HepG2 (cell line): ENCODE data around the gene KRTAP5-6. TPM values are rescaled to one million over a fixed set of nuclear protein-coding genes. Genes with fewer than 3 reads are reported as not detected.
A peak's percentile ranks its signal among the peaks of the same experiment; 100 is the strongest.

ENCODE experiments used
- BHLHE40 ChIP-seq: IDR thresholded peaks from 2 replicates; pipeline ENCODE4 v1.6.1; 2011; ENCODE audit warnings: low read length, improper control_type of control experiment
- ETV5 ChIP-seq: IDR thresholded peaks from 2 replicates; pipeline ENCODE4 v1.6.1; 2018; ENCODE audit warnings: missing biosample characterization, missing genetic modification reagents, inconsistent platforms, borderline replicate concordance
- HNRNPL ChIP-seq: fragments of 200-400 bp; formaldehyde crosslinking; IDR thresholded peaks from 2 replicates; pipeline ENCODE4 v1.6.1; 2017; ENCODE audit warnings: mild to moderate bottlenecking, low read depth, low read length
- MLLT10 ChIP-seq: sonication (generic); formaldehyde crosslinking; IDR thresholded peaks from 2 replicates; pipeline ENCODE4 v1.4.0; 2020; ENCODE audit warnings: missing genetic modification reagents
- NFE2L2 ChIP-seq: fragments of 150-350 bp; IDR thresholded peaks from 2 replicates; pipeline ENCODE4 v1.6.1; 2014; ENCODE audit warnings: low read length
- WIZ ChIP-seq: sonication (generic); formaldehyde crosslinking; IDR thresholded peaks from 2 replicates; pipeline ENCODE4 v1.5.1; 2020; ENCODE audit warnings: mild to moderate bottlenecking, missing genetic modification reagents
- ZBTB21 ChIP-seq: sonication (generic); formaldehyde crosslinking; IDR thresholded peaks from 2 replicates; pipeline ENCODE4 v1.4.0; 2020; ENCODE audit warnings: missing genetic modification reagents
- ZFX ChIP-seq: sonication (generic); formaldehyde crosslinking; IDR thresholded peaks from 2 replicates; pipeline ENCODE4 v1.4.0; 2020; ENCODE audit warnings: mild to moderate bottlenecking, low read depth, missing genetic modification reagents, moderate library complexity
- ZMYM3 ChIP-seq: sonication (generic); formaldehyde crosslinking; IDR thresholded peaks from 2 replicates; pipeline ENCODE4 v1.5.1; 2020; ENCODE audit warnings: mild to moderate bottlenecking, missing genetic modification reagents
- ZNF446 ChIP-seq: sonication (generic); formaldehyde crosslinking; IDR thresholded peaks from 2 replicates; pipeline ENCODE4 v1.5.0; 2020; ENCODE audit warnings: mild to moderate bottlenecking, missing genetic modification reagents
- ZNF792 ChIP-seq: IDR thresholded peaks from 2 replicates; pipeline ENCODE4 v1.6.1; 2016
- ZNF883 ChIP-seq: sonication (generic); formaldehyde crosslinking; IDR thresholded peaks from 2 replicates; pipeline ENCODE4 v1.5.1; 2020; ENCODE audit warnings: mild to moderate bottlenecking, missing genetic modification reagents; ENCODE audit errors: not compliant biosample characterization
- polyA plus RNA-seq, 8 experiments: library from polyadenylated mRNA; depleted of rRNA in 3 of 8; stranded (reverse) in 7 of 8; unstranded in 1 of 8; fragments of >200 nt; fragmentation: Illumina TruSeq in 4 of 8; extraction: Trizol in 4 of 8; gene quantifications; 2 replicates each; pipeline versions ENCODE4 v1.2.1 to v1.2.3, GENCODE V29; 2011 to 2016; ENCODE audit warnings: low read depth in 4 of 8, missing spikeins in 1 of 8, mixed read lengths in 1 of 8; ENCODE audit not compliant: insufficient read depth in 1 of 8
- total RNA-seq, 5 experiments: library from RNA; depleted of rRNA; stranded (reverse); fragments of >200 nt; fragmentation: Illumina TruSeq; extraction: Trizol; gene quantifications; 2 replicates each; pipeline ENCODE4 v1.2.3, GENCODE V29; 2016; ENCODE audit warnings: low read depth in 1 of 5
- TF ChIP-seq, protein P1 (sequence below), 2 experiments: fragments of 450-650 bp in 1 of 2; sonication (generic) in 1 of 2; formaldehyde crosslinking in 1 of 2; IDR thresholded peaks; 2 replicates each; pipeline versions ENCODE4 v1.6.1 to v1.8.0; 2016 to 2022; ENCODE audit warnings: antibody characterized with exemption in 1 of 2, mild to moderate bottlenecking in 1 of 2, missing genetic modification reagents in 1 of 2
- TF ChIP-seq, protein P2 (sequence below): sonication (generic); formaldehyde crosslinking; IDR thresholded peaks from 2 replicates; pipeline ENCODE4 v1.4.0; 2020; ENCODE audit warnings: missing genetic modification reagents, borderline replicate concordance
- TF ChIP-seq, protein P3 (sequence below): sonication (generic); formaldehyde crosslinking; IDR thresholded peaks from 2 replicates; pipeline ENCODE4 v1.8.1; 2022; ENCODE audit warnings: mild to moderate bottlenecking, missing genetic modification reagents
- TF ChIP-seq, protein P4 (sequence below): sonication (generic); formaldehyde crosslinking; IDR thresholded peaks from 2 replicates; pipeline ENCODE4 v1.8.1; 2023; ENCODE audit warnings: mild to moderate bottlenecking, moderate library complexity, missing genetic modification reagents

The KRTAP5-6 gene
- total and polyA plus RNA-seq, 2 of the 13 experiments (the other 11 are each of a cell fraction or from before 2014, with no cell fraction given) = not detected

DNA sequence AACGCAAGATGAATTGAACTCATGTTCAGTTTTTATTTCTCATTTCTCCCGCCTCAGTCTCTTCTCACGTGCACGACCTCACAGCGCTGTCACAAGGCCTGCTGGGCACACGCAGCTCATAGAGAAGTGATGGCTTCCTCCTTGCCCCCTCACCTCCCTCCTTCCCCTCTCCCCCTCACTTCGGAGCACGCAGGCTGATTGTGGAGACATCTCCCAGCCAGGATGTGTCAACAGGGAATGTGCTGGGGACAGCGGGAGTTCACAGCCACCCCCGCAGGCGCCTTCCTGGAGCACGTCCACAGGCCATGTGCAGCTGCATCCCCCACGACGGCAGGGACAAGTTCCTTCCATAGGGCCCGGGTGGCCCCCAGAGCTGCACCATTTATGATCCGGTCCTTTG is 29.1 kb upstream of the KRTAP5-6 start (continued):
- TF ChIP-seq, protein P1, sequence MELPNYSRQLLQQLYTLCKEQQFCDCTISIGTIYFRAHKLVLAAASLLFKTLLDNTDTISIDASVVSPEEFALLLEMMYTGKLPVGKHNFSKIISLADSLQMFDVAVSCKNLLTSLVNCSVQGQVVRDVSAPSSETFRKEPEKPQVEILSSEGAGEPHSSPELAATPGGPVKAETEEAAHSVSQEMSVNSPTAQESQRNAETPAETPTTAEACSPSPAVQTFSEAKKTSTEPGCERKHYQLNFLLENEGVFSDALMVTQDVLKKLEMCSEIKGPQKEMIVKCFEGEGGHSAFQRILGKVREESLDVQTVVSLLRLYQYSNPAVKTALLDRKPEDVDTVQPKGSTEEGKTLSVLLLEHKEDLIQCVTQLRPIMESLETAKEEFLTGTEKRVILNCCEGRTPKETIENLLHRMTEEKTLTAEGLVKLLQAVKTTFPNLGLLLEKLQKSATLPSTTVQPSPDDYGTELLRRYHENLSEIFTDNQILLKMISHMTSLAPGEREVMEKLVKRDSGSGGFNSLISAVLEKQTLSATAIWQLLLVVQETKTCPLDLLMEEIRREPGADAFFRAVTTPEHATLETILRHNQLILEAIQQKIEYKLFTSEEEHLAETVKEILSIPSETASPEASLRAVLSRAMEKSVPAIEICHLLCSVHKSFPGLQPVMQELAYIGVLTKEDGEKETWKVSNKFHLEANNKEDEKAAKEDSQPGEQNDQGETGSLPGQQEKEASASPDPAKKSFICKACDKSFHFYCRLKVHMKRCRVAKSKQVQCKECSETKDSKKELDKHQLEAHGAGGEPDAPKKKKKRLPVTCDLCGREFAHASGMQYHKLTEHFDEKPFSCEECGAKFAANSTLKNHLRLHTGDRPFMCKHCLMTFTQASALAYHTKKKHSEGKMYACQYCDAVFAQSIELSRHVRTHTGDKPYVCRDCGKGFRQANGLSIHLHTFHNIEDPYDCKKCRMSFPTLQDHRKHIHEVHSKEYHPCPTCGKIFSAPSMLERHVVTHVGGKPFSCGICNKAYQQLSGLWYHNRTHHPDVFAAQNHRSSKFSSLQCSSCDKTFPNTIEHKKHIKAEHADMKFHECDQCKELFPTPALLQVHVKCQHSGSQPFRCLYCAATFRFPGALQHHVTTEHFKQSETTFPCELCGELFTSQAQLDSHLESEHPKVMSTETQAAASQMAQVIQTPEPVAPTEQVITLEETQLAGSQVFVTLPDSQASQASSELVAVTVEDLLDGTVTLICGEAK (IDR thresholded peaks at IDR 0.05) = no peak
- TF ChIP-seq, protein P1 (CRISPR knock-in tag; IDR thresholded peaks at IDR 0.05) = no peak
- TF ChIP-seq ZMYM3 (CRISPR knock-in tag) (no peak), ZFX (0 out of 2 replicates have a peak, but pooled peaks have one; percentile 43), ETV5 (CRISPR knock-in tag) (0 out of 2 replicates have a peak, but pooled peaks have one; percentile 17), HNRNPL (no peak), BHLHE40 (no peak), ZBTB21 (CRISPR knock-in tag) (no peak), ZNF446 (CRISPR knock-in tag) (no peak), ZNF792 (no peak), WIZ (CRISPR knock-in tag) (no peak), NFE2L2 (no peak), ZNF883 (CRISPR knock-in tag) (peak; percentile 39), MLLT10 (CRISPR knock-in tag) (no peak)
- TF ChIP-seq, protein P2, sequence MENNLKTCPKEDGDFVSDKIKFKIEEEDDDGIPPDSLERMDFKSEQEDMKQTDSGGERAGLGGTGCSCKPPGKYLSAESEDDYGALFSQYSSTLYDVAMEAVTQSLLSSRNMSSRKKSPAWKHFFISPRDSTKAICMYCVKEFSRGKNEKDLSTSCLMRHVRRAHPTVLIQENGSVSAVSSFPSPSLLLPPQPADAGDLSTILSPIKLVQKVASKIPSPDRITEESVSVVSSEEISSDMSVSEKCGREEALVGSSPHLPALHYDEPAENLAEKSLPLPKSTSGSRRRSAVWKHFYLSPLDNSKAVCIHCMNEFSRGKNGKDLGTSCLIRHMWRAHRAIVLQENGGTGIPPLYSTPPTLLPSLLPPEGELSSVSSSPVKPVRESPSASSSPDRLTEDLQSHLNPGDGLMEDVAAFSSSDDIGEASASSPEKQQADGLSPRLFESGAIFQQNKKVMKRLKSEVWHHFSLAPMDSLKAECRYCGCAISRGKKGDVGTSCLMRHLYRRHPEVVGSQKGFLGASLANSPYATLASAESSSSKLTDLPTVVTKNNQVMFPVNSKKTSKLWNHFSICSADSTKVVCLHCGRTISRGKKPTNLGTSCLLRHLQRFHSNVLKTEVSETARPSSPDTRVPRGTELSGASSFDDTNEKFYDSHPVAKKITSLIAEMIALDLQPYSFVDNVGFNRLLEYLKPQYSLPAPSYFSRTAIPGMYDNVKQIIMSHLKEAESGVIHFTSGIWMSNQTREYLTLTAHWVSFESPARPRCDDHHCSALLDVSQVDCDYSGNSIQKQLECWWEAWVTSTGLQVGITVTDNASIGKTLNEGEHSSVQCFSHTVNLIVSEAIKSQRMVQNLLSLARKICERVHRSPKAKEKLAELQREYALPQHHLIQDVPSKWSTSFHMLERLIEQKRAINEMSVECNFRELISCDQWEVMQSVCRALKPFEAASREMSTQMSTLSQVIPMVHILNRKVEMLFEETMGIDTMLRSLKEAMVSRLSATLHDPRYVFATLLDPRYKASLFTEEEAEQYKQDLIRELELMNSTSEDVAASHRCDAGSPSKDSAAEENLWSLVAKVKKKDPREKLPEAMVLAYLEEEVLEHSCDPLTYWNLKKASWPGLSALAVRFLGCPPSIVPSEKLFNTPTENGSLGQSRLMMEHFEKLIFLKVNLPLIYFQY (CRISPR knock-in tag) = no peak
- TF ChIP-seq, protein P3, sequence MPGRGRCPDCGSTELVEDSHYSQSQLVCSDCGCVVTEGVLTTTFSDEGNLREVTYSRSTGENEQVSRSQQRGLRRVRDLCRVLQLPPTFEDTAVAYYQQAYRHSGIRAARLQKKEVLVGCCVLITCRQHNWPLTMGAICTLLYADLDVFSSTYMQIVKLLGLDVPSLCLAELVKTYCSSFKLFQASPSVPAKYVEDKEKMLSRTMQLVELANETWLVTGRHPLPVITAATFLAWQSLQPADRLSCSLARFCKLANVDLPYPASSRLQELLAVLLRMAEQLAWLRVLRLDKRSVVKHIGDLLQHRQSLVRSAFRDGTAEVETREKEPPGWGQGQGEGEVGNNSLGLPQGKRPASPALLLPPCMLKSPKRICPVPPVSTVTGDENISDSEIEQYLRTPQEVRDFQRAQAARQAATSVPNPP (CRISPR knock-in tag) = no peak
- TF ChIP-seq, protein P4, sequence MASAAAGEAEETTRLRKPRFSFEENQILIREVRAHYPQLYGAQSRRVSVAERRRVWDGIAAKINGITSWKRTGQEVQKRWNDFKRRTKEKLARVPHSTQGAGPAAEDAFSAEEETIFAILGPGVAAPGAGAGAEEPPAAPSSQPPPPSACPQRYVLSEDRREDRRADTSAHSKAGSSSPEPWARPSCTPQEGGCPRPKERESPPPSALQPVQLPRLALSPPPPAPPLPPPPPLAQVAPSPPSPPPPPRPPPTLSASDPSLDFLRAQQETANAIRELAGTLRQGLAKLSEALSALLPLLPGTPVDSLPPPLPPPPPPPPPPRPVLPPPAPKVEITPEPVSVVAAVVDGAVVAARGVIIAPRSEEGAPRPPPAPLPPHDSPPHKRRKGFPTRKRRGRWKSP (CRISPR knock-in tag) = no peak
